NCI-H2171 (cell line): ENCODE data around the gene ZKSCAN4.

Source experiments
- DNase-seq: peaks from one replicate; lab custom pipeline; 2025; lab: John Stamatoyannopoulos, UW

Gene ZKSCAN4

DNA sequence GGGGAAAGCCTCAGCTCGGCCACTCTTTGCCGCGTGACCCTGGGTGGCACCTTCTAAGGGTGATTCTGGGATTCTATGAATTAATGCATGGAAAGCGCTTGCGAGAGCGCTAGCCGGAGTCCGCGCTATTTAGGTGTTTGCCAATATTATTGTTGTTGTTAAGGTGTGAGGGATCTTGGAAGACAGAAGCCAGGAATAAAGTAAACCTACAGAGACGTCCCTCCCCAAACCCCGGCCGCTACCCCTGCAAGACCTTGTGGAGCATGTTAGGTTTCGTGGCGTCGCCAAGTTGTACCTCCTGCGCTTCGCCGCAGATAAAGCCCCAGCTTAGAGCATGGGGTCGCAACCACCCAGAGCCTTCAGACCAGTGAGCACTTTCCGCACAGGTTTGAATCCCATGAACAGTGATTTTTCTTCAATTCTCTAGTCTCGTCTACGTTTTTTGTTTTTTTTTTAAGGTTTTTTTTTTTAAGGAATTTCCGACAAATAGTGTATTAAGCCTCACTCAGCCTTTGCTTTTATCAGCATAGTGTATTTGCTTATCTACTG lies 43.9 kb downstream of the ZKSCAN4 start:
- no peak for DNase-seq

DNA sequence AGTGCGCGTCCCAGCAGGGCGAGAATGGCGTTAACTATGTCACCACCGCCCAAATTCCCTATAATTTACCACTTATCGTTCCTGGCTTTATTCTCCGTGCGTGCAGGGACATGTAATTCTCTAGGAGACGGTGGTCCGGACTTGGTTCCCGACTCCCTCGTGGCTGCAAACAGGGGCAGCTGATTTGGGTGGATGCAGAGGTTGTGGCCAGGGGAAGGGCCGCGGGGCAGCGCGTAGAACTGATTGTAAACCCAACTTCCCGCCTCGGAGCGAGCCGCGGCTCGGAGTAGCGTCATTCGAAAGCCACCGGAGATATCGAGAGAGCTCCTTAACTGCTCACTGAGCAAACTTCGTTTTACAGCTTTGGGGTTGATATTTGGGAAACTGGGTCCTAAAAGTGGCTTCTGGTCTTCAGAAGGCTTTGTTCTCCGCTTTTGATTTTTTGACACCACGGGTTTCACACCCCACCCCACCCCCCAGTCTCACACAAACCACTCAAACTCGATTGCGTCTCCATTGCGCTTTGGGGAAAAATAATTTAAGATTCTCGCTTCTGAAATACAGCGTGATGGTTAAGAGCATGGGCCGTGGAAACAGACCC lies 44.5 kb downstream of the ZKSCAN4 start:
- DNase-seq, result no peak

DNA sequence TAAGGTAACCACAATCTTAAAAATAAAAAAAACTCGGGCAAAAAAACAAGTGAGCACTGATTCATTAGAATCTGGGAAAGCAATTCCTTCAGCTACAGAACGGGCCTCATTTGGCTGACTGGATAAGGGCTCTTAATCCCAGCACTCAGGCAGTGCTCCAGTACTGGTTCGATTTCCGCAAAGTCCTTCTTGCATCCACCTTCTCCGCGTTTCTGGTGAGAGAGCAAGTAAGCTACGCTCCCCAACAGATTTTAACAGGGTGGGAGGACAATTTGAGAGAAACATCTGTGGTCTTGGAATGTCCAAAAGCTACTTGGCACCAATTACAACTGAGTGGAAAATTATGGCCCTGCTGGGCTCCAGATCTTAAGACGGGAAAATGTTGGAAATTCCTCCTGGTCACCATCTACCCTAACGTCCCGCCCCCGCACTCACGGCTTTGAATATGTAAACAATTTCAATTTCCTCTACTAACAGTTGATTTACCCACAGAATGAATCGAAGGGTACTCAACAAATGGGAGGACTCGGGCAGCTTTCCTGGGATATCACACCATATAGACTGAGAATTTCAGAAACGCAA lies 45.0 kb downstream of the ZKSCAN4 start:
- no peak for DNase-seq

DNA sequence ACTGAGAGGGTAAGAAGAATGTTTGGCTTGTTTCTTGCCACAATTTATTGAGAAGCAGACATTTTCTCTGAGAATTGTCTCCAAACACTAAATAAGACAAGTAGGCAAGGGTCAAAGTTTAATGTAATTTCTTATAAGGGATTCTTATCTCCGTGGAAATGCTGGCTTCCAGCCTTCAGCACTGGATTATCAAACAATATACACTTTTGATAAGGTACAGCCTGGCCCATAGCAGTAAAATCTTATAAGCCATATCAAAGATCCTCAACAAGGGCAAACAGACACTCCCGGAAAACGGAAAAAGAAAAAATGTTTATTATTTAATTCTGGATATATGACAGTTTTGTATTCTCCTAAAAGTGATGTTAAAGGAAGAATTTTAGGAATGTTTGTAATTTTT lies 45.5 kb downstream of the ZKSCAN4 start:
- no peak for DNase-seq

DNA sequence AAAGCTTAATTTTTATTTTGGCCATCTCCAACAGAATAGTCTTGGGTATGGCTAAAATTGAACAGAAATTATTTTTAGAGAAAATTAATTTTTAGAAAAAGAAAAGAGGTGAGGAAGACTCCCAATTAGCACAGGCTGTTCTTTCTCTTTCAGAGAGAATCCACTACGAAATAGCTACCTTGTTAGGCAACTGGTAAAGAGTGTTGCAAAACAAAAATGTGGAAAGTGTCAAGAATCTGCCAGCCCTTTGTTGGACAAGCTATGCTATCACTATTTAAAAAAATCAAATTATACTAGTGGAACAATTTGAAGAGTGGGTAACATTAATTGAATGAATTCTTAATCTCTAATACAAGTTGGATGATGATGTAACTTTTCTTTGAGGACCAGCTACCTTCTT lies 46.2 kb downstream of the ZKSCAN4 start:
- no peak for DNase-seq

DNA sequence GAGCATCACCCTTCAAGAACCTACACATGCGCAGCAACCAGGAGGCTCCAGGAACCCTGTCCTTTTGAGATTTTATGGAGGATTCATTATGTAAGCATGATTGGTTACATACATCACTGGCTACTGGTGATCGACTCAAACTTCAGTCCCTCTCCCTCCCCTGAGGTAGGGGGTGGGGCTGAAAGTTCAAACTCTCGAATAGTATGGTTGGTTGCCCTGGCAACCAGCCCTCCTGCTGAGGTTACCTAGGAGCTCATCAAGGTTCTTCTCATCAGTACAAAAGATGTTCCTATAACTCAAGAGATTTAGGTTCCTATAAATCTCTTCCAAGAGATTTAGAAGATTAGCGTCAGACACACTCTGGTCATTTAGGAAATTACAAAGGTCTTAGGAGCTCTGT lies 48.9 kb downstream of the ZKSCAN4 start:
- DNase-seq, result no peak

DNA sequence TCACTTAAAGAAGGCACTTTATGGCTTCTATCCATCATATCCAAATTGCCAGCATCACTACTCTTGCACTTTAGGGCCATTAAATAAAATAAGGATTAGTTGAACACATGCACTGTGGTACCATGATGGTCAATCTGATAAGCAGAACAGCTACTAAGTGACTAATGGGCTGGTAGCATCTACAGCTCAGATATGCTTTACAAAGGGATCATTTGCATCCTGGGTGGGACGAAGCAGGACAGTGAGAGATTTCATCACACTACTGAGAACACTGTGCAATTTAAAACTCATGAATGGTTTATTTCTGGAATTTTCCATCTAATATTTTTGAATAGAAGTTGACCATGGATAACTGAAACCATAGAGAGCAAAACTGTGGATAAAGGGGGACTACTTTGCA lies 52.0 kb downstream of the ZKSCAN4 start:
- DNase-seq, result no peak
